Measurements from ENCODE around the gene TMEM185B. TPM values are rescaled to one million over a fixed set of nuclear protein-coding genes. Genes with fewer than 3 reads are reported as not detected.

TMEM185B gene
- total and polyA plus RNA-seq, 2 of the 4 experiments (the other 2 are of a cell fraction), result 17.7 to 26.1 TPM

DNA sequence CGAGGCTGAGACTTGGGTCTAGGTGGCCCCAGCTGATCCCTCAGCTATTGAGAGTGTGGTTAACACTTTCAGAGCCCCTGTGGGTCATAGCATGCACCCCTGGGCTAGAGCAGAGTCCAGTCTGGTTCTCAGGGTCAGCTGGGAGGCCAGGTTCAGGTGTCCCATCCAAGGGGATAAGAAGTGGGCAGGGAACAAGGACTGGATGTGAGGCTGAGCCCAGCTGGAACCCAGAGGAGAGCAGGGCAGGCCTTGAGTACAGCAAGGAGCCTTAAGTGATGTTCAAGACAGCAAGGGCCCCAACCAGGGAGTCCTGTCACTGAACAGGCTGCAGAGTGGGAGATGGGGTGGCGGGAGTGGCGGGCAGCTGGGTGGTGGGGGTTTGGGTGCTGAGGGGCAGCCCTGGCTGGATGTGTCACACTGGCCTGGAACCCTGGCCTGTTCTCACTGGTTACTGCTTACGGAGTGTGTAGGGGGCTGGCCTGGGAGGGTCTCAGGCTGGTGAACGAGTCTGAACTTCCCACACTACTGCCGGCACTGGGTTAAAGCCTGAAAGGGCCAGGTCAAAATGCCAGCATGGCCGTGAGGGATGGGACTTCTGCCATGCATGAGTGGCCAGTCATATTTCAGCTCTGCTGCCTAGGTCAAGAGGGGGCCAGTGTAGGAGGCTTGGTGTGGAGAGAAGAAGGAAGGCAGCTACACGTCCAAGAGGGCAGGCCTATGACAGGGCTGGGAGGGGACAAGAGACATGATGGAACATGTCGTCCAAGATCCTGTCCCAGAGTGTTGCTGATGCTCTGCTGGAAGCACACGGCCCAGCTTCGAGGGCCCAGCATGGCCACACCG lies 13.6 kb downstream of the TMEM185B start:
- CTCF ChIA-PET, result no interaction called here
- Histone ChIP-seq H3K79me1 (ENCODE audit: low read depth in 1 of 2, low read length in 2 of 2) (no peaks in the 10 kb centered on the region), H3K4me2 (ENCODE audit: low read depth, low read length) (no peak overlapping the region), H2BK20ac (ENCODE audit: low read depth, low read length) (no peak overlapping the region), H3K36me3 (ENCODE audit: control insufficient read depth, insufficient read depth, low read length) (no peaks in the 10 kb centered on the region), H3K14ac (replicated peaks; ENCODE audit: low read depth, low read length) (no peak overlapping the region), H2AK9ac (replicated peaks; ENCODE audit: low read depth, low read length, poor library complexity) (peak overlapping the region; percentile 91), H3K56ac (ENCODE audit: extremely low read depth, insufficient read depth, low read length) (no peak overlapping the region), H3K27me3 (ENCODE audit: control insufficient read depth, insufficient read depth, low read length) (no peaks in the 10 kb centered on the region), H3K4me1 (ENCODE audit: control insufficient read depth, insufficient read depth, low read length) (no peaks in the 10 kb centered on the region), H4K8ac (ENCODE audit: low read depth in 2 of 2, low read length in 2 of 2) (no peak overlapping the region), H2AK5ac (ENCODE audit: low read depth, low read length) (no peak overlapping the region), H4K91ac (ENCODE audit: insufficient read depth, low read depth, low read length) (no peak overlapping the region), H3K9me3 (ENCODE audit: control insufficient read depth, insufficient read depth, low read length) (no peaks in the 10 kb centered on the region), H3K23ac (ENCODE audit: low read depth, low read length) (no peak overlapping the region), H2BK120ac (ENCODE audit: low read depth, low read length) (no peak overlapping the region), H2AFZ (replicated peaks; ENCODE audit: low read length, poor library complexity) (no peak overlapping the region), H4K20me1 (ENCODE audit: insufficient read depth, low read length) (no peaks in the 10 kb centered on the region; the same call in 1 of the 2 replicates), H3K18ac (ENCODE audit: low read depth, low read length) (no peak overlapping the region), H2BK5ac (ENCODE audit: low read depth, low read length, poor library complexity, severe bottlenecking) (no peak overlapping the region), H3K9ac (ENCODE audit: low read depth, low read length) (no peak overlapping the region), H2BK15ac (ENCODE audit: low read depth, low read length) (no peak overlapping the region), H3K4me3 (ENCODE audit: insufficient read depth, low read depth, low read length) (no peak overlapping the region), H3K4ac (ENCODE audit: low read depth, low read length) (no peak overlapping the region), H3K9me1 (ENCODE audit: insufficient read depth, low read length) (no peaks in the 10 kb centered on the region), H4K5ac (ENCODE audit: low read depth, low read length) (no peak overlapping the region), H3K27ac (ENCODE audit: insufficient read depth, low read length) (no peak overlapping the region)
- dilution Hi-C loops (cut with HindIII; ENCODE audit: low sequenced_read_pairs, unreplicated experiment) (no loop called here), intact Hi-C loops (cut with micrococcal nuclease) (no loop called here), in situ Hi-C loops (cut with MboI; ENCODE audit: low sequenced_read_pairs) (no loop called here)
- TF ChIP-seq USF2 (IDR thresholded peaks at IDR 0.05; ENCODE audit: low read depth, low read length), result no peak
- POLR2A ChIA-PET (ENCODE audit: unreplicated experiment), result no interaction called here
- ATAC-seq (ENCODE audit: low read depth) (no peak), DNase-seq (no peak)
- WGBS, 2 experiments (ENCODE audit: extremely low coverage in 2 of 2, insufficient read length in 1 of 2), result 35% methylated on average over 4 of the region's 12 CpGs; no CpG with 5 or more reads in 1 of the 2 experiments
- BruUV-seq (replicated peaks), result no TSS peak

Data from IMR-90 (cell line).